CD4-positive, alpha-beta T cell (primary cell): ENCODE data around the gene SH3BP2. TPM values are rescaled to one million over a fixed set of nuclear protein-coding genes. Genes with fewer than 3 reads are reported as not detected.

ENCODE experiments used
- ATAC-seq: fragments of 200-7000 bp; cut with Tn5 transposase; one replicate; pipeline ENCODE4 v1.10.0; 2022; ENCODE audit warnings: mild to moderate bottlenecking; ENCODE audit not compliant: poor library complexity
- CTCF ChIA-PET: fragments of 350-600 bp; sonication (Branson Sonifier 250); formaldehyde crosslinking; loops from one replicate; lab custom pipeline; 2021; ENCODE audit warnings: antibody characterized with exemption, inconsistent platforms; lab: Charles Lee
- POLR2A ChIA-PET: fragments of 350-600 bp; sonication (Branson Sonifier 250); formaldehyde crosslinking; loops from one replicate; lab custom pipeline; 2021; ENCODE audit warnings: antibody characterized with exemption, inconsistent platforms; lab: Charles Lee
- DNase-seq, 14 experiments: peaks; one replicate each; pipeline ENCODE4 v3.0.0-alpha.2; 2013 to 2020; ENCODE audit warnings: mixed read lengths in 2 of 14
- H3K27ac ChIP-seq, 2 donors: one replicate each; pipeline versions ENCODE4 v1.5.1 to v1.7.0; 2013; ENCODE audit warnings: low read length in 2 of 2, low read depth in 1 of 2, mild to moderate bottlenecking in 1 of 2
- H3K27me3 ChIP-seq, 2 experiments: 1 replicate in 1 of 2; 2 replicates in 1 of 2; pipeline versions ENCODE4 v1.6.1 to v1.7.0; 2013; ENCODE audit warnings: low read length in 2 of 2, control low read depth in 1 of 2, mild to moderate bottlenecking in 1 of 2, moderate library complexity in 1 of 2; ENCODE audit not compliant: insufficient read depth in 2 of 2, control insufficient read depth in 1 of 2
- H3K36me3 ChIP-seq: one replicate; pipeline ENCODE4 v1.6.1; 2013; ENCODE audit warnings: low read length, control low read depth; ENCODE audit not compliant: insufficient read depth
- H3K4me1 ChIP-seq: one replicate; pipeline ENCODE4 v1.6.1; 2013; ENCODE audit warnings: low read length, control low read depth; ENCODE audit not compliant: insufficient read depth
- H3K4me3 ChIP-seq: one replicate; pipeline ENCODE4 v1.5.1; 2013; ENCODE audit warnings: mild to moderate bottlenecking, low read length, moderate library complexity
- H3K9me3 ChIP-seq, 2 experiments: 1 replicate in 1 of 2; 2 replicates in 1 of 2; pipeline versions ENCODE4 v1.6.1 to v1.7.0; 2013; ENCODE audit warnings: low read length in 2 of 2, mild to moderate bottlenecking in 2 of 2, control low read depth in 1 of 2, moderate library complexity in 1 of 2; ENCODE audit not compliant: control insufficient read depth in 1 of 2, insufficient read depth in 1 of 2
- H3K27ac Mint-ChIP-seq: one replicate; pipeline ENCODE4 v1.8.0; 2020; ENCODE audit warnings: mixed read lengths
- H3K27me3 Mint-ChIP-seq: one replicate; pipeline ENCODE4 v1.8.0; 2021; ENCODE audit warnings: mixed read lengths
- H3K36me3 Mint-ChIP-seq: one replicate; pipeline ENCODE4 v1.8.0; 2021; ENCODE audit warnings: low read depth, mixed read lengths
- H3K4me1 Mint-ChIP-seq: one replicate; pipeline ENCODE4 v1.8.0; 2021; ENCODE audit warnings: low read depth, mixed read lengths
- H3K4me3 Mint-ChIP-seq: one replicate; pipeline ENCODE4 v1.8.0; 2020; ENCODE audit warnings: mild to moderate bottlenecking, mixed read lengths
- H3K9me3 Mint-ChIP-seq: one replicate; pipeline ENCODE4 v1.8.0; 2020; ENCODE audit warnings: mixed read lengths
- intact Hi-C, 2 experiments: fragments of 100-400 bp; cut with DNase I in 1 of 2; cut with micrococcal nuclease in 1 of 2; formaldehyde crosslinking; loops; one replicate each; pipeline versions ENCODE4 v1.15.1 to v1.9.0; 2023 to 2025; cut with DNase I, micrococcal nuclease
- total RNA-seq, 174 experiments: library from RNA in 2 of 174; stranded (reverse) in 2 of 174; gene quantifications; one replicate each; pipeline ENCODE4 v1.2.3 and lab custom pipeline; 2021 to 2026
- TF ChIP-seq, protein P1 (sequence below): fragments of 200-600 bp; IDR thresholded peaks from one replicate; pipeline ENCODE4 v1.8.0; 2022; ENCODE audit warnings: antibody characterized with exemption, mild to moderate bottlenecking

Gene SH3BP2
- total RNA-seq, 2 experiments from 2014 or later: 30.1 to 30.5 TPM

GRCh38 chr4:2886622-2887021 is 93.7 kb downstream of the SH3BP2 start:
- Mint-ChIP-seq H3K27me3 (no peaks in the 10 kb centered on the region), H3K36me3 (peaks cover 78% of the 10 kb centered on the region), H3K4me3 (no peak overlapping the region), H3K27ac (no peak overlapping the region), H3K9me3 (no peaks in the 10 kb centered on the region), H3K4me1 (peaks cover 15% of the 10 kb centered on the region)
- H3K36me3 ChIP-seq: peaks cover 75% of the 10 kb centered on the region
- ChIA-PET CTCF (no interaction called here), POLR2A (no interaction called here)
- intact Hi-C loops: no loop called here
- DNase-seq (no peak), ATAC-seq (no peak)
- no peaks in the 10 kb centered on the region for H3K9me3 ChIP-seq
- H3K4me1 ChIP-seq: no peaks in the 10 kb centered on the region
- no peaks in the 10 kb centered on the region for H3K27me3 ChIP-seq
- TF ChIP-seq, protein P1, sequence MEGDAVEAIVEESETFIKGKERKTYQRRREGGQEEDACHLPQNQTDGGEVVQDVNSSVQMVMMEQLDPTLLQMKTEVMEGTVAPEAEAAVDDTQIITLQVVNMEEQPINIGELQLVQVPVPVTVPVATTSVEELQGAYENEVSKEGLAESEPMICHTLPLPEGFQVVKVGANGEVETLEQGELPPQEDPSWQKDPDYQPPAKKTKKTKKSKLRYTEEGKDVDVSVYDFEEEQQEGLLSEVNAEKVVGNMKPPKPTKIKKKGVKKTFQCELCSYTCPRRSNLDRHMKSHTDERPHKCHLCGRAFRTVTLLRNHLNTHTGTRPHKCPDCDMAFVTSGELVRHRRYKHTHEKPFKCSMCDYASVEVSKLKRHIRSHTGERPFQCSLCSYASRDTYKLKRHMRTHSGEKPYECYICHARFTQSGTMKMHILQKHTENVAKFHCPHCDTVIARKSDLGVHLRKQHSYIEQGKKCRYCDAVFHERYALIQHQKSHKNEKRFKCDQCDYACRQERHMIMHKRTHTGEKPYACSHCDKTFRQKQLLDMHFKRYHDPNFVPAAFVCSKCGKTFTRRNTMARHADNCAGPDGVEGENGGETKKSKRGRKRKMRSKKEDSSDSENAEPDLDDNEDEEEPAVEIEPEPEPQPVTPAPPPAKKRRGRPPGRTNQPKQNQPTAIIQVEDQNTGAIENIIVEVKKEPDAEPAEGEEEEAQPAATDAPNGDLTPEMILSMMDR: no peak
- no peak overlapping the region for H3K4me3 ChIP-seq
- no peak overlapping the region for H3K27ac ChIP-seq

GRCh38 chr4:2887343-2887742 is 94.5 kb downstream of the SH3BP2 start:
- Histone ChIP-seq H3K36me3 (peaks cover 69% of the 10 kb centered on the region), H3K4me1 (no peaks in the 10 kb centered on the region), H3K9me3 (no peaks in the 10 kb centered on the region), H3K27ac (no peak overlapping the region), H3K27me3 (no peaks in the 10 kb centered on the region), H3K4me3 (no peak overlapping the region)
- POLR2A ChIA-PET: no interaction called here
- H3K9me3 Mint-ChIP-seq: no peaks in the 10 kb centered on the region
- intact Hi-C loops: no loop called here
- H3K4me1 Mint-ChIP-seq: peaks cover 15% of the 10 kb centered on the region
- H3K27ac Mint-ChIP-seq: no peak overlapping the region
- H3K36me3 Mint-ChIP-seq: peaks cover 75% of the 10 kb centered on the region
- DNase-seq: no peak
- no peaks in the 10 kb centered on the region for H3K27me3 Mint-ChIP-seq
- CTCF ChIA-PET: no interaction called here
- TF ChIP-seq, protein P1: no peak
- H3K4me3 Mint-ChIP-seq: no peak overlapping the region
- ATAC-seq: no peak

- ATAC-seq (no peak), DNase-seq (no peak)
- Histone ChIP-seq H3K4me1 (no peaks in the 10 kb centered on the region), H3K36me3 (peaks cover 62% of the 10 kb centered on the region), H3K9me3 (no peaks in the 10 kb centered on the region), H3K4me3 (no peak overlapping the region), H3K27ac (no peak overlapping the region), H3K27me3 (no peaks in the 10 kb centered on the region)
- H3K36me3 Mint-ChIP-seq: peaks cover 70% of the 10 kb centered on the region
- no peak overlapping the region for H3K4me3 Mint-ChIP-seq
- intact Hi-C loops: no loop called here
- ChIA-PET CTCF (no interaction called here), POLR2A (no interaction called here)
- H3K9me3 Mint-ChIP-seq: no peaks in the 10 kb centered on the region
- TF ChIP-seq, protein P1: no peak
- peaks cover 15% of the 10 kb centered on the region for H3K4me1 Mint-ChIP-seq
- no peaks in the 10 kb centered on the region for H3K27me3 Mint-ChIP-seq
- H3K27ac Mint-ChIP-seq: peak overlapping the region; percentile 52
These were observed 96.0 kb downstream of the SH3BP2 start for GRCh38 chr4:2888886-2889285.

Other genes starting within 250 kb of the SH3BP2 start
- 10 to 100 TPM; 43.8 to 49.1 TPM for gene TNIP2, start 36.7 kb upstream of the SH3BP2 start, total RNA-seq
- gene ADD1, start 50.8 kb downstream of the SH3BP2 start, total RNA-seq: 100 to 1,000 TPM; 153 TPM
- 10 to 100 TPM; 21.8 TPM for gene NOP14, start 170.3 kb downstream of the SH3BP2 start, total RNA-seq
- 1 to 10 TPM; 1.2 to 1.8 TPM for gene GRK4, start 170.5 kb downstream of the SH3BP2 start, total RNA-seq